GM08714 (cell line): ENCODE results near the gene PRKAG2.
"Not testable (repeated sequence)": the region's sequence is repeated elsewhere in the genome, so short reads cannot be mapped to it uniquely, and the experiment has no call there.

ENCODE experiments used
- H3K4me3 ChIP-seq: fragments of 200-500 bp; sonication (Bioruptor generic); 2 replicates; pipeline ENCODE4 v1.5.1; 2014; ENCODE audit warnings: mild to moderate bottlenecking, low read length, inconsistent platforms
- ZNF274 ChIP-seq: IDR thresholded peaks from 2 replicates; pipeline ENCODE4 v1.6.1; 2012; ENCODE audit warnings: mild to moderate bottlenecking, low read depth, low read length

The PRKAG2 gene

GRCh38 chr7:151552352-151553028 lies 324.4 kb downstream of the PRKAG2 start:
- no peak for TF ChIP-seq ZNF274
- H3K4me3 ChIP-seq, result no peak overlapping the region

GRCh38 chr7:151551820-151552219 lies 325.1 kb downstream of the PRKAG2 start:
- H3K4me3 ChIP-seq, result no peak overlapping the region
- TF ChIP-seq ZNF274, result no peak

GRCh38 chr7:151550656-151551286 lies 326.1 kb downstream of the PRKAG2 start:
- no peak overlapping the region for H3K4me3 ChIP-seq
- TF ChIP-seq ZNF274, result no peak

GRCh38 chr7:151549644-151550043 lies 327.3 kb downstream of the PRKAG2 start:
- H3K4me3 ChIP-seq, result no peak overlapping the region
- no peak for TF ChIP-seq ZNF274

GRCh38 chr7:151549083-151549482 lies 327.8 kb downstream of the PRKAG2 start:
- H3K4me3 ChIP-seq, result no peak overlapping the region
- TF ChIP-seq ZNF274, result no peak

GRCh38 chr7:151544183-151544582 lies 332.7 kb downstream of the PRKAG2 start:
- no peak for TF ChIP-seq ZNF274
- no peak overlapping the region for H3K4me3 ChIP-seq

- H3K4me3 ChIP-seq, result no peak overlapping the region
- TF ChIP-seq ZNF274, result no peak
Observed at GRCh38 chr7:151542606-151543130, 334.2 kb downstream of the PRKAG2 start.

GRCh38 chr7:151541709-151542499 lies 335.0 kb downstream of the PRKAG2 start:
- TF ChIP-seq ZNF274, result no peak
- no peak overlapping the region for H3K4me3 ChIP-seq

GRCh38 chr7:151540146-151540545 lies 336.8 kb downstream of the PRKAG2 start:
- H3K4me3 ChIP-seq, result no peak overlapping the region
- no peak for TF ChIP-seq ZNF274

- no peak overlapping the region for H3K4me3 ChIP-seq
- no peak for TF ChIP-seq ZNF274
Observed at GRCh38 chr7:151539088-151539671, 337.7 kb downstream of the PRKAG2 start.

GRCh38 chr7:151537818-151538561 lies 338.9 kb downstream of the PRKAG2 start:
- no peak for TF ChIP-seq ZNF274
- no peak overlapping the region for H3K4me3 ChIP-seq

- H3K4me3 ChIP-seq, result not testable (repeated sequence)
Observed at GRCh38 chr7:151536178-151536577, 340.7 kb downstream of the PRKAG2 start.

- no peak for TF ChIP-seq ZNF274
- no peak overlapping the region for H3K4me3 ChIP-seq
Observed at GRCh38 chr7:151529842-151530241, 347.1 kb downstream of the PRKAG2 start.

- no peak overlapping the region for H3K4me3 ChIP-seq
- no peak for TF ChIP-seq ZNF274
Observed at GRCh38 chr7:151524845-151525244, 352.1 kb downstream of the PRKAG2 start.

GRCh38 chr7:151524331-151524730 lies 352.6 kb downstream of the PRKAG2 start:
- no peak overlapping the region for H3K4me3 ChIP-seq
- no peak for TF ChIP-seq ZNF274
